Epithelial cell of prostate (primary cell): ENCODE results near the gene RBPJL.
"Not testable (repeated sequence)": the region's sequence is repeated elsewhere in the genome, so short reads cannot be mapped to it uniquely, and the experiment has no call there.

Source experiments
- DNase-seq: peaks from one replicate; pipeline ENCODE4 v3.0.0-alpha.2; 2011; ENCODE audit warnings: low read depth, low spot score
- H3K27ac ChIP-seq: fragments of 450-650 bp; 2 replicates; pipeline ENCODE4 v1.5.1; 2017; ENCODE audit warnings: mild to moderate bottlenecking

Gene RBPJL

DNA sequence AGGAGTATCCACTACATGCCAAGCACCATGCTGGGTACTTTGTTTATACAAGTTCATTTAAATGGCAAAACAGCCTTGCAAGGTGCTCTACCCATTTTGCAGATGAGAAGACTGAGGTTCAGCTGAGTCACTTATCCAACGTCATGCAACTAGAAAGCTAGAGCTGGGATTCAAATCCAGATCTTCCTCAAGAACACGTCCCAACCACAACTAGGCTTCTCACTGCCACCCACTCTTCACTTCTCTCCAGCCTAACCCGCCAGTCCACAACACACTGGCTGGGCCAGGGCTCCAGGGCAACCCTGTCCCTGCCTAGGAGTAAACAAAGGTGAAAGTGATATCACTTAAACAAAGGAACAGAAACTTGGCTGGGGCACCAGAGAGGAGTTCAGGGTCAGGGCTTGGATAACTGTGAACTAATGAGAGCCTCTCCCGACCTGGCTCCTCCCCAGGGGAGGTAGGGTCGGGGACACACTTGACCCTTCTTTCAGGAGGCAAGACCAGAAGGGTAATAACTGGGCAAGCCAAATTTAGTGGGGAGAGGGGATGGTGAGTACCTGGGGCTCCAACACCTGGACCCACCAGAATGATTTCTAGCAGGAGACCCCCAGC is 33.7 kb downstream of the RBPJL start:
- H3K27ac ChIP-seq, result peak overlapping the region; percentile 97
- DNase-seq, result no peak

DNA sequence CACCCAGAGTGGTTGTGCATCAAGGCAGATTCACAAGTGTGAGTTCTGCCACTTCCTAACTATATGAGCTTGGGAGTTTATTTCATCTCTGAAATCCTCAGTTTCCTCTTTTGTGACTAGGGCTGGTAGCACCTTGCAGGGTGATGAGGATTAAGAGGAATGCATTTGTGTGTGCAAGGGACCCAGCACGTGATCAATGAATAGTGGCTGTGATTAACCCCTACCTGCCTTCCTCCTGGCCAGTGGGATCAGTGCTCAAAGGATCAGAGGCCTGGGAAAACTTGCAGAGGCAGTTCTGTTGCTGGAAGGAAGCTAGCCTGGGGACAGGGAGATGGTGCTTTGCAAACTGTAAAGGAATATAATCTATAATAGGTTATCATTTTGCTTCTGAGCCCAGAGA is 34.3 kb downstream of the RBPJL start:
- peak overlapping the region; percentile 97 for H3K27ac ChIP-seq
- no peak for DNase-seq

DNA sequence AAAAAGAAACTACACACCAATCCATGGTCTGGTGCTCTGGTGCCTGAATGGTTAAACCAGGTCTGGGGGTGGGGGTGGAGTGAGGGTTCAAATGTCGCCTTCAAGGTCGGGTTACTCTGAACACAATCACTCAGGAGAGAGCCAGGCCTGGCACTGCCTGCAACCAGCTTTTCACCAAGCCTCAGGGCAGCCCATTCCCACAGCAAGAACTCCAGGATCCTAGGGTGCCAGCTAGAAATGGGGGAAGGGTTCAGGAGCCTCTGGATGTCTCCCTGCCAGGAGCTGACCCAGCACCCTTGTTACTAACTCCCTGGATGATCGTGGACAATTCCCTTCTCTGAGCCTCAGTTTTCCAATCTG is 34.9 kb downstream of the RBPJL start:
- H3K27ac ChIP-seq, result peak overlapping the region; percentile 97
- no peak for DNase-seq

DNA sequence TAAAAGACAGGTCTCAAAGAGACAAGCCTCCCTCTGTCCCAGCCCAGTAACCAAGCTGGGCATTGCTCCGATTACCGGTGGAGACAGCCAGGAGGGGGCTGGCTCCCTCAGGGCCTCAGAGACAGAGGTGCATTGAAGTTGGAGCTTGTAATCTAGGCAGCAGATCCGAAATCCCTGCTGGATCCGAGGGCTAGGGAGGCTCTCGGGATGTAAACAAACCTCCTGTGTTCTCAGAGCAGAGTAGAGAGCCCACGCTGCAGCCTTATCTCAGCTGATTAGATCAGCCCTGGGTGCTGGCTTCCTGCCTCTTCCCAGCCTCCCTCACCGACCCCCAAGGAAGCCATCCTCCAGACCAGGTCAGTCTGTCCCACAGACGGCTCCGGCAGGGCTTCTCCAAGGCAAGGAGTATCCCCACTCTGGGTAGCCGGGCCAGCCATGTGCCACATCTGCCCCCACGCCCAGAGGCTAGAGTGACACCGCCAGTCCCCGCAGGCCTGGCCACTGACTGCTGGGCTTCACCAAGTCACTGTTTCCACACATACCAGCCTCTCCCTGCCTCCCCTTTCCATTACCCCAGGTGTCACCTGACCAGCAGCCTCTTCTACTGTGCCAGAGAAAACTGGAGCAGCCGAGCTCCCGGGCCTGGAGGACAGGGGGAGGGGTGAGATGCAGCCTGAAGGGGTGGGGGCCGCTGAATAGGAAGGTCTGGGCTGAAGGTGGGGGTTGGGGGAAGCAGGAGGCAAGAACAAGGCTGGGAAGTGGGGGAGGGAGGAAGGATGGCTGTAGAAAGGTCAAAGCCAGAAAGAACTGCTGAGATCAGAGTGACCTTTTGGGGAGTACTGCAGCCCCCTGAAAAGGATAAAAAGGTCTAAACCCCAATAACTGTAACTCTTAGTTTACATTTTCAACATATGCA is 35.6 kb downstream of the RBPJL start:
- peak overlapping the region; percentile 97 for H3K27ac ChIP-seq
- no peak for DNase-seq

DNA sequence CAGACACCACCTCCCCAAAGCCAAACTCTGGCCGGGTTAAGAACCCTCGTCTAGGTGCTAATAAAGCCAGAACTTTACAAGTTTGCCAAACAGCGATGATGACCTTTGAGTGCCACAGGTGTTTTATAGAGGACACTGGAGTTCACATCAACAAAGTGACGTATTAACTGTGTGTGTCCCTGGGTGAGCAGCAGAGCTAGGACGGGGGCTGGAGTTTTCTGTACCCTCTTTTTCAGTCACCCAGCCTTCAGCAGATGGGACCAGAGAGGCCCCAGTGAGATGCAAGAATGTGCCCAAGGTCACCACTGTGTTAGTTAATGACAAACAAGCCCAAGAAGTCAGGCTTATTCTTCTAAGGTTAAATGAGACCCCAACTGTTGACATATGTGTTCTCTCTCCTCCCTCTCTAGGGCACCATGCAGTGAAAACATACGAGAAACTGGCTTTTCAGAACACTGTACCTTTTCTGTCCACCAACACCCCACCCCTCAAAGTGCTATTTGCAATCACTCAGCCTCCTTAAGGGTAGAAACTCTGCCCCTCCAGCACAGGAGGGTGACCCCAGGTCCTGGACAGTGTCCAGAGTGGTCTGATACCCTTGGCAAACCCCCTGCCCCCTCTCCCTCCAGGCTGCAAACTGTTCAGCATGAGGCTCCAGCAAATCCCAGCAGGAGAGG is 36.4 kb downstream of the RBPJL start:
- peak overlapping the region; percentile 97 for H3K27ac ChIP-seq
- DNase-seq, result no peak

DNA sequence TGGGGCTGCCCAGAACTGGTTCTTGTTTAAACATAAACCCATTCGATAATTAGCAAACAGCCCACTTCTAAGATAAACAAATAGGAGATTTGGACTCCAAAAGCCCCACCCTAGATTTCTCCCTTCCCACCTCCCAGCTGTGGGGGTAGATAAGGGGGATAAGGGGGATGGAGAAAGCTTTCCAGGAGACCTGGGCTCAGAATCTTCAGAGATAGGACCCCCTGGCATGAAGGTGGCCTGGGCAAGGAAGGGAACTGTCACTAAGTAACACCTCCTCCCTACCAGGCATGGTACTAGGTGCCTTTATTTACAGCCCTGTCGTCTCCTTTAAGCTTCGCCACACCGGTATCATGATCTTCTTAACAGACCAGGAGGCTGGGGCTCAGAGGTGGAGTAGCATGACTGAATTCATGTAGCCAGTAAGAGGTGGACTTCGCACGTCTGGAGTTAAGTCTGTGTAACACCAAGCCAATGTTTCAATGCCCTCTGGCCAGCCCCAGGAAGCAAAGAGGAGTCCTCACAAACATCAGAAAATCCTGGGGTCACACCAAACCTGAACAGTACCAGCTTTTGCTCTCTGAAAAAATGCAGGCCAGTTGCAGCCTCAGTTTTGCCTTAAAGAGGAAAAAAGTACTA is 37.0 kb downstream of the RBPJL start:
- H3K27ac ChIP-seq, result peak overlapping the region; percentile 97
- no peak for DNase-seq

DNA sequence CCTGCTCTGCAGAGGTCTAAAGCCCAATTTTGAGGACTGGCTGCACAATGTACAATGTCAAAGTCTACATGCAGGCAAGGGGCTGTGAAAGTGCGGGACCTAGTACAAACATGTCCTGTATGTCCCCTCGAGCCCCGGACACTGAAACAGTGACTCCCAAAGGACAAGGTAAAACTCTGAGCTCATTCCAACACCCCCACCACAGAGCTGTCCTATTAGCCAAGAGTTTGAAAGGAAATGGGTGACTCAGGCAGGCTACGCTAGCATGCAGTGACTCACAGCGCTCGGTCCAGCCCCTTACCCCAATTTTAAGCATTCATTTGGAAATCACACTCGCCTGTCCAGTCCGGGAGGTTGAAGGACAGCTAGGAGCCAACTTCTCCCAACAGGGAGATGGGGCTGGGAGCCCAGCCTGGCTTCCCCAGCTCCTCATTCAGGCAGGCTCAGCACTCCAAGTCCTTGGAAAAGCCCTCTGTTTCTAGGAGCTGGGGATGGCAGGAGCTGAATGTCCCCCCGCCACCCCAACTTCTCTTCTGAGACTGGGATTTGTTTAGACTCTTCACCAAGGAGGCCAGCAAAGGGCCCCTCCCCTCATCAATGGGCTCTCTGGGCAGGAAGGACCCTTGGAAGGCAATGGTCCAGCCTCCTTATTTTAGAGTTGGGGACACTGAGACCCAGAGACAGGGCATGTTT is 37.7 kb downstream of the RBPJL start:
- no peak for DNase-seq
- peak overlapping the region; percentile 97 for H3K27ac ChIP-seq

DNA sequence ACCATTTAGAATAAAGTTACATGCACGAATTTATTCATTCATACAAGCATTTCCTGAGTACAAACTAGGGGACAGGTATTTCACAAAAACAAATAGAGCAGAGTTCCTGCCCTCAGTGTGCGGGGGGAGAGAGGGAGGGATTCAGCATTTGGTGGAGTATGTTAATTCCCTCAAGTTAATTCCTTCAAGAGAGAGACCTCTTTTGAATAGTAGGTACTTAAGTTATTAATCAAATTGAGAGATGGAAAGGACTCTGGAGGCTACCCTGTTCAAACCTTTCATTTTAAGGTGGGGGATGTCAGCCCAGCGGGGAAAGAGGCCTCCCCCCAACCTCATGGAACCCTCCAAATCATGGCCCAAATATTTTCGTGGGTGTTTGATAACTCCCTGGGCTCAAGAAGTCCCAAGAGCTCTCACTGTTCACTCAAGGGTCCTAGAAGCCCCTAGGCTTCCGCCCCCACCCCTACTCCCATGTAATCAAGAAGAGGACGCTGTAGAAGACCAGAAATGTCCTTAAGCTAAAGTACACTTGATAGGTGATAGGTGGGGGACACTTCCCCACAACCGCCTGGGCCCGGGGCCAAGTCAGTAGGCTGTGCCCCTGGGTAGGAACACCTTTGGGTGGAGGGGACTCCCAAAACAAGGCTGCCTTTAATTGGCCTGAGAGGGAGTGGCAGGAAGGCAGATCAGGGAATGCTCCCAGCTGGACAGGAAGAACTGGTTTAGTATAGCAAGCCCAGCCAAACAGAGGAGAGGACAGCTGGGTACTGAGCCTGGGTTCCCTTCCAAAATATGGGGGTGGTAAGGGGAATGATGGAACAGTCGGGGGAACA is 38.7 kb downstream of the RBPJL start:
- peak overlapping the region; percentile 97 for H3K27ac ChIP-seq
- DNase-seq, result no peak

DNA sequence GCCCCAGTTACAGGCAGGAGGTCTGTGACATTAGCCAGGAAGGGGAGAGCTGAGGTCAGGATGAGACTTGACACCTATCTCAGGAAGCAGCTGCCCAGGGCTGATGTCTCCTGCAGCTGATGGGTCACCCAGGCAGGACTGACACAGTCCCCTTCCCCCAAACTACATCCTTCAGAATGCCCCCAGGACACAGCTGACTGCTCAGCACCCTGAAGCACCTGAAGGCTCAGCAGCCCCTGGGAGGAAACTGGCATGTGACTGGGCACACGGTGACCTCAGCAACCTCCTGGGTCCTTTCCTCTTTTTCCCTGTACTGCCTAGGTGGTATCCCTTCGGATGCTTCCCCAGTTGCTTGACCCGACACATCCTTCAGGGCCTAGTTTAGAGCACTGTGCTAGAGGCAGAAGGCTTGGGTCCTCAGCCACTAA is 39.7 kb downstream of the RBPJL start:
- peak overlapping the region; percentile 97 for H3K27ac ChIP-seq
- no peak for DNase-seq

DNA sequence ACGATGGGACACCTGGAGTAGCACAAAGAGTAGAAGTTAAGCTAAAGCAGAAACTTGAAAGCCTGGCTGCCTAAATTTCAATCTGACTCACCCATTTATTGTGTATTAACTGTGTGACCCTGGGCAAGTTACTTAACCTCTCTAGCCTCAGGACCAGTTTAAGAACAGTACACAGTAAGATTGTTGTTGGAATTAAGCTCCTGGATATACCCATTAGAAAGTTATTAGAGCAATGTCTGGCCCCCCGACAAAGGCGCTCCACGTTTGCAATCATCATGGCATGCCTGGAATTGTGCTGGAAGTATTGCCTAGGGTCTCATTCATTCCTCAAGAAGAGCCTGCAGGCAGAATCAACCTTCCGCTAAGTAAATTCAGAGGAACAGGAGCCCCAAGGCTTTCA is 40.2 kb downstream of the RBPJL start:
- no peak for DNase-seq
- peak overlapping the region; percentile 97 for H3K27ac ChIP-seq

DNA sequence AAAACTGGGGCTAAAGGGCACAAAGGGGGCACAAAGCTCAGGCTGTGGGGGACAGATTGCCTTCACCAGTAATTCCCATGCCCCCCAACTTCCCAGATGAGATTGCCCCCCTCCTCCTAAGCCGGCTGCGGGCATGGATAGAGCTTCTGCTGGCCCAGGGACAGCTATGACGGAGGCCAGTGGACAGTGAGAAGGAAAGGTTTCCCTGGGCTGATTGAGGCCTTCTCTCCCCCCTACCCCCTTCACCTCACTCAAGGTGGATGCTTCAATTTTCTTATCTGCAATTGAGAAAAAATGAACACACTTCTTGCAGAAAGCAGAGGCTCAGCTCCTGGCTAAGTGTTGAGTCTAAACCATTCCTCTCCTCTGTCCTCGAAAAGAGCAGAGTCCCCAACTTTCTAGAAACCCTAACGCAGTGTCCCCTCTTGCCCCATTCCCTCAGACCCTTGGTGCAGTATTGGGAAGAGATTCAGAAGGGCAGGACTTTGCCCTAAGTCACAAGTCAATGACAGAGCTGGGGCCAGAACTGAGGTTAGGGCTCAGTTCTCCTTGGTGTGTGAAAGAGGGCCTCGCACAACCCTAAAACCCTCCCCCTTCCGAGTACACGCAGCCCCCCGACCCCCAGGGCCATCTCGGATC is 40.8 kb downstream of the RBPJL start:
- peak overlapping the region; percentile 97 for H3K27ac ChIP-seq
- DNase-seq, result no peak

DNA sequence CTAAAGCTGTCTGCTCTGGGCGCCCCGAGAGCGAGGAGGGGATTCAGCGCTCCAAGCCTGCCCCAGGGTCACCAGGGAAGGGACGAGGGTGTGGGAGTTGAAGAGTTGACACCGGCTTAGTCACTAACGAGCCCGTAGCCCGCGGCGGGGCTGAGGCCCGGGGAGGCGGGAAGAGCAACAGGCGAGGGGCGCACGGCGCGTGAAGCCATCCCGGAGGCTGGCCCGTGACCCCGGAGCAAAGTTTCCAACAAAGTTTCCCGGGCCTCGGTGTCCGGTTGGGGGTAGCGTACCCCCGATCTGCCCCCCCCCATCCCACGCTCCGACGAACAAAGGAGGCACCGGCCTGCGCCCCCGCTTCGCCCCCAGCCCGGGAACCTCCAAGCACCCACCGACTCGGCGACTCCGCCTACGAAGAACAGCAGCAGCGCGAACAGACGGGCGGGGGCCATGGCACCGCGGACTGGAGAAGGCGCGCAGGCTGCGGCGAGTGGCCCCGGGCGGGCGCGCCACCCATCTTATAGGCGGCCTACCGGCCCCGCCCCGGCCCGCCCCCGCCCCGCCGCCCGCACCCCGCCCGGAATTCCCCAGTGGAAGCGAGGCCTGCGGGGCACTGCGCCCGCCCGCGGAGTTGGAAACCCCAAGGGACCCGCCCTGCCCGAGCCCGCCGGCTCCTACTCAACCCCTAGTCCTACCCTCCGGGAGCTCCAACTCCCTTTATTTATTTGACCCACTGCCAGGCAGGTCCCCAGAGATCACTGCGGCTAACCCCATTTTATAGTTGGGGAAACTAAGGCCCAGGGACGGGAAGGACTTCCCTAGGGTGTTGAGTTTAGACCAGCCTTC is 41.5 kb downstream of the RBPJL start, which contains the start of gene SDC4:
Gene SDC4, minus strand, starts transcription at position 489 of the 843 bp plus-strand sequence. Its CDS starts 40 bp downstream, at position 449.
- DNase-seq, result no peak
- peak within 1 kb of the TSS; percentile 97 for H3K27ac ChIP-seq

DNA sequence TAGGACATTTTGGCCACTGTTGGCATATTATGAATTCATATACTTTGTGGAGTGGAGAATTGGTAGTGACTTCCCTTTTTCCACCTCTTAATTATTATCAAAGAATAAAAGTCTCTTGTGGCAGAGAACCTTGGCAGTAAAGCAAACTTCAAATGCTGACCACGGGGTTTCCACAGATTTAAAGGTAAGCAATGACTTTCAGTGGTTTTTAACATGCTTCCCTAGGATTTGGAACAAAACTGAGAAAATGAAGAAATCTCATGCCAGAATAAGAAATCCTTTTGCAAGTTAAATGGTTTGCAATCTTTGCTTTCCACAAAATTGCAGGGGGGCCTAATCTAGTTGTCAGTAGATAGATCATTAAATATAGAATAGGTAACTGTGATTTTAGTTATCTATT is 43.6 kb downstream of the RBPJL start:
- H3K27ac ChIP-seq, result no peak overlapping the region
- no peak for DNase-seq

DNA sequence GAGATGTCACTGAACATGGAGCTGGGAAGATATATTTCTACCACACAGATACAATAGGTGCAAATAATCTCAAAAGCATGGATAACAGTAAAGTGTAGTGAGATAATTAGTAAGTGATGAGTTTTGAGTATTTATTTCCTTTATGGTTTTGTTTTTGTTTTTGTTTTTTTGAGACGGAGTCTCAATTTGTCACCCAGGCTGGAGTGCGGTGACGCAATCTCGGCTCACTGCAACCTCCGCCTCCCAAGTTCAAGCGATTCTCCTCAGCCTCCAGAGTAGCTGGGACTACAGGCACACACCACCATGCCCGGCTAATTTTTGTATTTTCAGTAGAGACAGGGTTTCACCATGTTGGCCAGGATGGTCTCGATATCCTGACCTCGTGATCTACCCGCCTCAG is 44.2 kb downstream of the RBPJL start:
- not testable (repeated sequence) for DNase-seq, H3K27ac ChIP-seq

DNA sequence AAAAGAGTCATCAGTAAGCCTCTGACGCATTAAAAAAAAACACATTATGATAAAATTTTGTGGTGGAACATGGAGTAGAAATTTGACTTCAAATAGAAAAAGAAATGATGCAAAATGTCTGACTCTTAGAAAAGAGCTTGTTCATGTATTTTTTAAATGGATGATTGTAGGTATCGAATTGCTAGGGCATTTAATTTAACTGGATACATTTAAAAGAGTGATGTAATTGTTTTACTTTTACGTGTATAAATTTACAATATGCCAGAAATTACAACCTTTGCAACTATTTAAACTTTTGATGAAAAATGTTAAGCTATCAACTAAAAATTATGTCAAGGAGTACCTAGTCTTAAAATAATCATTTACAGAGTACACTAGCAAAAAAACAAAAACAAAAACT is 46.1 kb downstream of the RBPJL start:
- no peak for DNase-seq
- H3K27ac ChIP-seq, result no peak overlapping the region

DNA sequence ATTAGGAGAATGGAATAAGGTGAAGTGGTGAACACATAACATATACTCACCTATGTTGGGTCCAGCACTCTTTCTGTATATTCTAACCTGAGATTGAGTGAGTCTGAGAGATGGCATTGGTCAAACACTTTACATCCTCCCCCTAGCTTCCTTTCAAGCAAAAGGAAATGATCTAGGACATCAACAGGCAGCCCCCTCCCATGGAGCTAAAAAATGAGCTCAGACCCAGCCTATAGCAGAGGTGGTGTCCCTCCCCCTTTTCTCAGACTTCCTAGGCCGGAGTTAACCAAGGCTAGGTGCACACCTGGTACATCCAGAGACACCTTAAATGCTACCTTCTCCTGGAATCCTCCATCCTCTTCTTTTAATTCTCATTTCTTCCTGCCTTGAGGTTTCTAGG is 47.1 kb downstream of the RBPJL start:
- no peak for DNase-seq
- no peak overlapping the region for H3K27ac ChIP-seq

DNA sequence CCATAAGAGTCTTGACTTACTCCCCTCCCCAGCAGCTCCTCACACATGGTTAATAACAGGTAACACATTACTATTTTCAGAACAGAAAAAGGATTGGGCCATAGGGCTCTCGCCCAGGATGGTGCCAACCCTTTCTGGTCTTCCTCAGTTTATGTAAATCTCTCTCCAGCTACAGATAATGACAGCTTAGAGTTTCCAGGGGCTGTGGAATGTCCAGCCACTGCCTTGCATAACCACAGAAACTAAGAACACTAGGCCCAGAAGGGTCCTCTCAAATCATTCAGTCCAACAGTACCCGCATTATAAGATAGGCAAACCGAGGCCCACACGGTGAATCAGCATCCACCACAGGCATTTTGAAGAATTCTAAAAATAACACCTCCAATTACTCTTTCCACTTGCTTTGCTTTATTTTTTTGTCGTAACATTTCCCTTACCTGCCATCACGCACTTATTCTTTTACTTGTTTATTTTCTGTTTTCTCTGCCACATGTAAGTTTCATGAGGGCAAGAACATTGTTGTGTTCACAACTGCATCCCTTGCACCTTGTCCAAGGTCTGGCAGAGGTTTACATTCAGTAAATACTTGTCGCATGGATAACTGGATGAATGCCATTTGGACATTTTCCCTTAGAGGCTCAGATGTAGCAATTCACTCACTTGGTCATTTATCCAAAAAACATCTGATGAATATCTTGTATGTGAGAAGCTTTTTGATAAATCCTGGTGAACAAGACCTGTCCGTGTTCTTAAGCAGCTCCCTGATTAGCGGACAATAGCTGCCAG is 48.0 kb downstream of the RBPJL start:
- DNase-seq, result no peak
- peak overlapping the region; percentile 21 for H3K27ac ChIP-seq
